Middle frontal gyrus (tissue), 1 donor: ENCODE measurements around the gene SMARCA2.

Experiments
- DNase-seq: peaks from one replicate; pipeline ENCODE4 v3.0.0-alpha.2; 2015; ENCODE audit warnings: low spot score; ENCODE audit errors: extremely low spot score

SMARCA2 gene

GRCh38 chr9:2086971-2087370 is 71.8 kb downstream of the SMARCA2 start:
- no peak for DNase-seq

- DNase-seq: no peak
Observed at GRCh38 chr9:2087500-2088313, 72.6 kb downstream of the SMARCA2 start.

- DNase-seq: no peak
Observed at GRCh38 chr9:2093920-2094597, 78.9 kb downstream of the SMARCA2 start.

GRCh38 chr9:2096376-2096970 is 81.3 kb downstream of the SMARCA2 start:
- DNase-seq: no peak

GRCh38 chr9:2106666-2107065 is 91.5 kb downstream of the SMARCA2 start:
- no peak for DNase-seq

GRCh38 chr9:2107906-2108451 is 92.8 kb downstream of the SMARCA2 start:
- no peak for DNase-seq

- no peak for DNase-seq
Observed at GRCh38 chr9:2109069-2109650, 94.0 kb downstream of the SMARCA2 start.

GRCh38 chr9:2110036-2110435 is 94.9 kb downstream of the SMARCA2 start:
- DNase-seq: no peak

- DNase-seq: no peak
Observed at GRCh38 chr9:2116073-2116472, 100.9 kb downstream of the SMARCA2 start.

GRCh38 chr9:2117527-2117926 is 102.4 kb downstream of the SMARCA2 start:
- DNase-seq: no peak

GRCh38 chr9:2119566-2119965 is 104.4 kb downstream of the SMARCA2 start:
- no peak for DNase-seq

- no peak for DNase-seq
Observed at GRCh38 chr9:2120926-2121689, 106.0 kb downstream of the SMARCA2 start.

- DNase-seq: no peak
Observed at GRCh38 chr9:2122299-2122698, 107.2 kb downstream of the SMARCA2 start.

GRCh38 chr9:2125906-2126305 is 110.8 kb downstream of the SMARCA2 start:
- DNase-seq: no peak

GRCh38 chr9:2126331-2126803 is 111.2 kb downstream of the SMARCA2 start:
- peak; percentile 42 for DNase-seq

- DNase-seq: no peak
Observed at GRCh38 chr9:2127486-2127885, 112.3 kb downstream of the SMARCA2 start.

- no peak for DNase-seq
Observed at GRCh38 chr9:2128141-2128540, 113.0 kb downstream of the SMARCA2 start.

- no peak for DNase-seq
Observed at GRCh38 chr9:2128618-2129017, 113.5 kb downstream of the SMARCA2 start.

- no peak for DNase-seq
Observed at GRCh38 chr9:2130941-2131340, 115.8 kb downstream of the SMARCA2 start.

GRCh38 chr9:2132484-2133082 is 117.4 kb downstream of the SMARCA2 start:
- no peak for DNase-seq
